Measurements from ENCODE around the gene MADCAM1.
"Not testable (repeated sequence)": the region's sequence is repeated elsewhere in the genome, so short reads cannot be mapped to it uniquely, and the experiment has no call there.

The MADCAM1 gene

DNA sequence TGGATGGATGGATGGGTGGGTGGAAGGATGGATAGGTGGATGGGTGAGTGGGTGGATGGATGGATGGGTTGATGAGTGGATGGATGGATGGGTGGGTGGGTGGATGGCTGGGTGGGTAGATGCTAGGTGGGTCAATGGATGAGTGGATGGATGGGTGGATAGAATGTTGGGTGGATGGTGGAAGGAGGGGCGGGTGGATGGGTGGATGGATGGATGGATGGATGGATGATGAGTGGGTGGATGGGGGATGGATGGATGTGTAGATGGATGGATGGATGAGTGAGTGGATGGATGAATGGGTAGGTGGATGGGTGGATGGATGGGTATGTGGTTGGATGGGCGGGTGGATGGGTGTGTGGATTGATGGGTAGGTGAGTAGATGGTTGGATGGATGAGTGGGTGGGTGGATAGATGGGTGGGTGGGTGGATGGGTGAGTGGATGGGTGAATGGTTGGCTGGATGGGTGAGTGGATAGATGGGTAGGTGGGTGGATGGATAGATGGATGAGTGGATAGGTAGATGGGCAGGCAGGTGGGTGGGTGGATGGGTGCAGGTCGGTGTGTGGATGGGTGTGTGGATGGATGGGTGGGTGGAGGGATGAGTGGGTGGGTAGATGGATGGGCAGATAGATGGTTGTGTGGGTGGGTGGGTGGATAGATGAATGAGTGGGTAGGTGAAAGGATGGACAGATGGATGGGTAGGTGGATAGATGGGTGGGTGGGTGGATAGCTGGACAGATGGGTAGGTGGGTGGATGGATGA lies 31.1 kb upstream of the MADCAM1 start:
- DNase-seq (ENCODE audit: low read depth), result no peak

DNA sequence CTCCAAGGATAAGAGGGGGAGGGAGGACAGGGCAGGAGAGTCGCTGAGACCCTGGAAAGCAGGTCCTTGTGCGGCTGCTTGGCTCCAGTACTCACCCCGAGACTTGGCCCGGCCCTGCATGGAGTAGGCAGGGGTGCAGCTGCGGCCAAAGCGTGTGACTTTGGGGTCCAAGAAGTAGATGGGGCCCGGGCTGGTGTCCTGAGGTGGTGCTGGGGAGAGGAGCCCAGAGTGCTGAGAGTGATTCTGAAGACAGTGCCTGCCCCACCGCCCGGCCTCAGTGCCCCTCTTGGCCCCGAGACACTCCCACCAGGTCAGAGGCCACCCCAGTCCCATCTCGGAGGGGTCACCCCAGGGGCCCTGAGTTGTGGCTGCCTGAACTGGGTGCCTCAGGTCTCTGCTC lies 28.7 kb upstream of the MADCAM1 start:
- DNase-seq (ENCODE audit: low read depth), result no peak

DNA sequence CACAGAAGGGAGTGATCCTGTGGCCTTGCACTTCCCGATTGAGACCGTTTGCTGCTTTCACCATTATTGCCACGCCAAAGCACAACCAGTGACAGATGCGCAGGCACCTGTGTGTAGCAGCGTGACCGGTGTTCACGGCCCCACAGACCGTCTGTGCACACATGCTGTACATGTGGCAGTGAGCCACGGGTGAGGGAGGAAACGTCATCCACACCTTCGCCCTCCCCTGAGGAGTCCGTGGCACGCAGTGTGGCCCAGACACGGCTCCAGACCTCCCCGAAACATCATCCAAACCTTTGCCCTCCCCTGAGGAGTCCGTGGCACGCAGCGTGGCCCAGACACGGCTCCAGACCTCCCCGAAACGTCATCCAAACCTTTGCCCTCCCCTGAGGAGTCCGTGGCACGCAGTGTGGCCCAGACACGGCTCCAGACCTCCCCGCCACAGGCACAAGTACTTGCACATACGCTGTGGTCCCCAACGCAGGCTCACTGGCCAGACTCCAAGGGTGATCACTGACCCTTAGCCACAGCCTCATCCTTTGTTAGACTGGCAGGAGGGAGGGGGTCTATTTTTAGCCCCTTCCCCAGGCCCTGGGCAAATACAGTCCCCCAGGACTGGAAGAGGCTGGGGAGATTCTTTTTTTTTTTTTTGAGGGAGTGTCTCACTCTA lies 27.6 kb upstream of the MADCAM1 start:
- DNase-seq (ENCODE audit: low read depth), result no peak

DNA sequence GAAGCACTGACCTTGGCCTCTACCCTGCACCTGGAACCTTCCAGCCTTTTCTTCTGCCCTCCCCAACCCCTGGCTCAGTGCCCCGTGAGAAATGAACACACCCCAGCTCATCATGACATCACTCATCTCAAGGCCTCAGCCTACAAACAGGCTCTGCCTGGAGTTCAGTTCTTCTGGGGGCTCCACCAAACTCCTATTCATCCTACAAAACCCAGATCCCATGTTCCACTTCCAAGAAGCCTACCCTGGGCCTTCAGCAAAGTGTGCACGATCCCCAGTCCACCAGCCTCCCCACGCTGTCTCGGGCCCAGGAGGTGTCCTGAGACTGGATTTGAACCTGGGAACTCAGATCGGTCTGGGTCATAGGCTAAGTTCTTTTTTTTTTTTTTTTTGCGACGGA lies 26.5 kb upstream of the MADCAM1 start:
- DNase-seq (ENCODE audit: low read depth), result no peak

DNA sequence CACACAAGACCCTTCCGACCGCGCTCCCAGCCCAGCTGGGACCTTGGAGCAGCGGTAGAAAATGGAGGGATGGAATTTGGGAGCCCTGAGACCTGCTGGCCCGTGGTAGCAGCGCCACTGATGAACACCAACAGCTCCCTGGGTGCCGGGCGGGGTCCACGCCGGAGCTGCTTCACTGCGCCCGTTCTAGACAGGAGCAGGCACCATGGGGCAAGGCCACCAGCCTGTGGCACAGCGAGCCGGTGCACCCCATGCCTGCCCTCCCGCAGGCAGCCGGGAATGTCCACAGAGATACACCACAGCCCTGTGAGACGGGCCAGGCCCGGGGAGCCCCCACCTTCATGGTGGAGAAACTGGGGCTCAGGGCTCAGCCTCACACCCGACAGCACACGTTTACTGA lies 25.6 kb upstream of the MADCAM1 start:
- DNase-seq (ENCODE audit: low read depth), result no peak

DNA sequence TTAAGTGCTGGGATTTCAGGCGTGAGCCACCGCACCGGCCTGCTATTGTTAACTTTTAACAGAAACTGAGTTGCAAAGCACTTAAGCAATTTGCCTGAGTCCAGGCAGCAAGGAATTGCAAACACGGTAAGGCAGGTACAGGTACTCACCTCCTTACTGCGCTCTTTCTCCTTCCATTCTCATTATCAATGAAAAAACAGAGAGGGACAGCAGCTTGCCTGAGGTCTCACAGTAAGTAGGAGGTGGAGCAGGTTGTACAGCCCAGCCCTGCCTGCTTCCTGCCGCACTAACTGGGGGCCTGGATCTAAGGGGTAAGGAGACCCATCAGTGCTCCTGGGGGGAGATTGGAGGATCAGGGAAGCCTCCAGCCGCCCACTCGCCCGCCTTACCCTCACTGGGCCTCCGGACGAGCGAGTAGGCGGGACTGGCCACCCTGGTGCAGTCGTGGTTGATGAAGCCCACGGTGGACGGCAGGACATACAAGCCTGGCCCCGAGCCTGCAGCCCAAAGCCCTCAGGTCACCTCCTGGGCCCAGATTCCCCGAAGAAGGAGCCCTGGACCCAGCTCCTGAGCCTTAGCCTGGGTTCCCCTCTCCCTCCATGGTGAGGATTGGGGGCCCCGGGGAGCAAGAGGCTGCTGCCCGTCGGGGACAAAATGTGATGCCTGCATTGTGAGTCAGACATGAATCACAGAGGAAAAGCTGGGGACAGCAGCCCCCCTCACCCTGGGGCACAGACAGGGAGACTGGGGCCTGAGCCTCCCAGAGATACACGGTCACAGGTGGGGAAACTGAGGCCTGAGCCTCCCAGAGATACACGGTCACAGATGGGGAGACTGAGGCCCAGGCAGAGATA lies 24.1 kb upstream of the MADCAM1 start:
- no peak for DNase-seq (ENCODE audit: low read depth)

DNA sequence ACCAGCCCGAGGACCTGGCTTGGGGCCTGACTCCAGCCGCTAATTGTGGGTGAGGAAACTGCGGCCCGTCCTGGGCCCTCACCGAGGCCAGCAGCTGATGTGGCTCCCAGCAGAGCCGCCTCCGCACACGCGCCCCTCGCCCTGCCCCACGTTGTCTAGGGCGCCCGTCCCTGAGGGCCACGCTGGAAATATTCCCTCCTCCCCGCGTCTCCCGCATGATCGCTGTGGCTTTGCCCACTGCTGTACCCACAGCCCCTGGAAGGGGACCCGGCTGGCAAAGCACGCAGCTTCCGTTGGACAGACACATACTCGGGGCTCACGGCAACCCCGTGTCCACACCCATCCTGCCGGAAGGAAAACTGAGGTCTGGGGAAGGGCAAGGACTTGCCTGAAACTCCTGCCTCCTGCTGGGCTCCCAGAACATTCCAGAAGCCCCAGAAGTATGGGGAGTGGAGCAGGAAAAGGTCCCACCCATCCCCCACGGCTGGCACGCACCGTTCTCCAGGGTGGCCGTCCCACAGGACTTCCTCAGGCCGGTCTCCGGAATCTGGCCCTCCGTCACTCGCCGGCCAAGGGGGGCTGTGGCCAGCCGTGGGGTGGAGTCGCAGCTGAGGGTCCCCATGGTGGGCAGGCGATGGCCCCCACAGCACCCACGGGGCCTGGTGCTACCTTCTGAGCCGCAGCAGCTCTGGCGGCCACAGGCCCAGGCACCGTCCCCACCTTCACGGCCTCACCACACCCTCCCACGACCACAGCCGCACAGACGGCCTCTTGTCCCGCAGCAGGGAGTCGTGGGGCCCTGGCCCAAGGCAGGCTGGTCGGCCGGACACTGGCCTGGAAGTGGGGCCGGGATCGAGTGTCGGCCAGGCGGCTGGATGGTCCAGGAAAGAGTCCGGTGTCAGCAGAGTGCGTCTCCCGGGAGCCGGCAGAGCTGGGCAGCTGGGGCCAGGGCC lies 21.9 kb upstream of the MADCAM1 start:
- DNase-seq (ENCODE audit: low read depth), result no peak

DNA sequence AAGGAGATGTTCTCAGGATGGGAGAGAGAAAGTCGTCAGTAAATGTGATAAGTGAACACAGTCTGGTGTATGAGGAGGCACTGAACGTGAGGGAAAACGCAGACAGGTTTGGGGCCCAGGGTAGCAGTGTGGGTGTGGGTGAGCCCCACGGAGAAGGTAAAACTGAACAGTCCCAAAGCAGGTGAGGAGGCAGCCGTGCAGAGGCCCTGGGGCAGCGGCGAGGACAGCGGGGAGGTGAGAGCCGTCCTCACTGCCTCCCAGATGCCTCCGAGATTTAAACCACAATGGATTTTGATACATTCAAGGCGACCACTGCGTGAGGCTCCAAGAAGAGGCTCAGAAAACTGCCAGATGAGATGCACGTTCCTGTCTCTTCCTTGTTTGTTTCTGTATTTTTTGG lies 20.9 kb upstream of the MADCAM1 start:
- no peak for DNase-seq (ENCODE audit: low read depth)

DNA sequence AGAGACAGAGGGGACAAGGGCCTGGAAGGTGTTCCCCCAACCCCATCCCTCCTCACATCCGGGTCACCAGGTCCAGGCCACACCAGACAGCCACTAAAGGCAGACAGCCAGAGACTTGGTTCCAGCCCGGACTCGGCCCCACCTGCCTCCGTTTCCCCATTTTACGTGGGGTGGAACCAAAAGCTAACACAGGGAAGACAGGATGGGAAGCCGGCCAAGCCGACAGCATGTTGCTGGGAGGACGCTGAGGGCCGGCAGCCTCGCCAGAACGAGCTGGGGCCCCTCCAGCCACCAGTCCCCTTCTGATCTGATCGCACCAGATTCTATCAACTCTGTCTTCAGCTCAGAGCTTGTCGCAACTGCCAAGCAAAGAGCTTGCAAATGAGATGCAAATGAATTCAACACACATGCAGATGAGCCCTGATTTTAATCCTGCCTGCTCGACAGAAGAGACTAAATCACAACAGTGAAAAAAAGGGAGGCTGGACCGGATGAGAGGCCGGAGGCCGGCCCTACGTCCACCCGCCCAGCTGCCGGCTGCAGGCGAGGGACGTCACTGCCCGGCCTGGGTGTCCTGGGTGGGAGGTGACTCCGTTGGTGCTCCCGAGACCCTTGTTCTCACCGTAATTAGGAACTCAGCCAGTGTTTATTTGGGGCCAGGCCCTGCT lies 17.9 kb upstream of the MADCAM1 start:
- no peak for DNase-seq (ENCODE audit: low read depth)

DNA sequence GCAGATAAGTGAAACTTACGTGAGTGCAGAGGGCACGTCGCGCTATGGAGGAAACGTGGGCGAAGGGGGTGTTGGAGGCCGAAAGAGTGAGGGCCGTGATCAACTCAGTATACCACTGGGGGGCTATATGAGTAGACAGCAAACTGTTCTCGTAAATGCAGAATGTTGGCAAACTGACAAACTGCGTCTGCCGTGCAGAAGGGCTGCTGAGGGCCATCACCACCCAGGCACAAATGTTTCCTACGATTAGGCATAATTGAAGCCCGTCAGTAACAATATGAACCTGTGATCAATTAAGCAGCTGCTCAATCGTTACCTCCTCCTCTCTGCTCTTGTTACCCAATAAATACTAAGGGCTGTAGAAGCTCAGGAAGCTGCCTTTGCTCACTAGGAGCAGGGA lies 17.3 kb upstream of the MADCAM1 start:
- DNase-seq (ENCODE audit: low read depth), result no peak

DNA sequence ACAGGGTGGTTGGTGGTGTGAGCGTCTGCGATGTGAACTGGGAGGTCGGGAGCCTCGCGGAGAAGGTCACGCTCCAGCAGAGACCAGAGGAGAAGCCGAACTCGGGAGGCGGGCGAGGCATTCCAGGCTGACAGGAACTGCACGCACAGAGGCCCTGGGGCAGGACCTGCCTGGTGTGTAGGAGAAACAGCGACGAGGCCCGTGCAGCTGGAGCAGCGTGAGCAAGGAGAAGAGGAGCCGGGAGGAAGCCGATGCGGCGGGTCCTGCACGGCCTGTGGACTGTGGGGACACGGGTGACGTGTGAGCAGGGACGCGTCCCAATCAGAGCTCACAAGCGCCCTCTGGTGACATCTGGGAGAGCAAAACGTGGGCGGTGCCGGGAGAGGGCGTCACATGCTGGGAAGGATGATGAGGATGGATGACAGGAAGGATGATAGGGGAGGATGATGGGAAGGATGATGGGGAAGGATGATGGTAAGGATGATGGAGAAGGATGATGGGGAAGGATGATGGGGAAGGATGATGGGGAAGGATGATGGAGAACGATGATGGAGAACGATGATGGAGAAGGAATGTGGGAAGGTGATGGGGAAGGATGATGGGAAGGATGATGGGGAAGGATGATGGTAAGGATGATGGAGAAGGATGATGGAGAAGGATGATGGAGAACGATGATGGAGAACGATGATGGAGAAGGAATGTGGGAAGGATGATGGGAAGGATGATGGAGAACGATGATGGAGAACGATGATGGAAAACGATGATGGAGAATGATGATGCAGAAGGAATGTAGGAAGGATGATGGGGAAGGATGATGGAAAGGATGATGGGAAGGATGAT lies 16.1 kb upstream of the MADCAM1 start:
- DNase-seq (ENCODE audit: low read depth), result no peak

DNA sequence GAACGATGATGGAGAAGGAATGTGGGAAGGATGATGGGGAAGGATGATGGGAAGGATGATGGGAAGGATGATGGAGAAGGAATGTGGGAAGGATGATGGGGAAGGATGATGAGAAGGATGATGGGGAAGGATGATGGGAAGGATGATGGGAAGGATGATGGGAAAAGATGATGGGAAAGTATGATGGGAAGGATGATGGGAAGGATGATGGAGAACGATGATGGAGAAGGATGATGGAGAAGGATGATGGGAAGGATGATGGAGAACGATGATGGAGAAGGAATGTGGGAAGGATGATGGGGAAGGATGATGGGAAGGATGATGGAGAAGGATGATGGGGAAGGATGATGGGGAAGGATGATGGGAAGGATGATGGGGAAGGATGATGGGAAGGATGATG lies 15.2 kb upstream of the MADCAM1 start:
- not testable (repeated sequence) for DNase-seq (ENCODE audit: low read depth)

DNA sequence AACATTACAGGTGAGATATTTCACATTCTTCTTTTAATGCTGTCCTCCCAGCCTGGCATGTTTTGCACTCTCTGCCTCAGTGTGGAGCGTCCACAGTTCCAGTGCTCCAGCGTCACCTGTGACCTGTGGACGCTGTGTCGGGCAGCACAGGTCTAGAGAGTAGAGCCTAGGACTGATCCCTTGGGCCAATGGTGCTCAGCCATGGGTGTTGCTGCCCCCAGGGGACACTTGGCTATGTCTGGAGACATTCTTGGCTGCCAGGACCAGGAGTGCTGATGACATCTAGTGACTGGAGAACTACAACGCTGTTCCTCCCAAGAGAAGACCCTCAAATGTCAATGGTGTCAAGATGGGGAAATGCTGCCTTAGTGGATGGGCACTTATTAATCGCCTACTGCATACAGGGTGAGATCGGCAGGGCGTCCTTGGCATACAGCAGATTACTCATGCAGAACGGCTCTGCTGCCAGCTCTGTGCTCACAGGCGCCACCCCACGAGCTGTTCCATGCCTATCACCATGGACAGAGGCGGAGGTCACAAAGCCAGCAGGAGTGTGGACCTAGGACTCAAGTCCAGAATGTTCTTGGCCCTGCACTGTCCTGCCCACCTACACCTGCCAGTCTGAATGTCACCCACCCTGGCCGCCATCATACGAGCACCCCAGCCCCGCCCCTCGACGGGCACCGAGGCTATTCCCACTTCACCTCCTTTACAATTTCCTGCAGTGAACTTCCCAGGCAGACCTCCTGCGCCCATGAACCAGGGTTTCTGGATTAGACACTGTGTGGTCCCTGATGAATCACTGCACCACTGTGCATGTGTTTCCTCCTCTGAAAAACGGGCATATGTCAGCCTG lies 13.9 kb upstream of the MADCAM1 start:
- no peak for DNase-seq (ENCODE audit: low read depth)

DNA sequence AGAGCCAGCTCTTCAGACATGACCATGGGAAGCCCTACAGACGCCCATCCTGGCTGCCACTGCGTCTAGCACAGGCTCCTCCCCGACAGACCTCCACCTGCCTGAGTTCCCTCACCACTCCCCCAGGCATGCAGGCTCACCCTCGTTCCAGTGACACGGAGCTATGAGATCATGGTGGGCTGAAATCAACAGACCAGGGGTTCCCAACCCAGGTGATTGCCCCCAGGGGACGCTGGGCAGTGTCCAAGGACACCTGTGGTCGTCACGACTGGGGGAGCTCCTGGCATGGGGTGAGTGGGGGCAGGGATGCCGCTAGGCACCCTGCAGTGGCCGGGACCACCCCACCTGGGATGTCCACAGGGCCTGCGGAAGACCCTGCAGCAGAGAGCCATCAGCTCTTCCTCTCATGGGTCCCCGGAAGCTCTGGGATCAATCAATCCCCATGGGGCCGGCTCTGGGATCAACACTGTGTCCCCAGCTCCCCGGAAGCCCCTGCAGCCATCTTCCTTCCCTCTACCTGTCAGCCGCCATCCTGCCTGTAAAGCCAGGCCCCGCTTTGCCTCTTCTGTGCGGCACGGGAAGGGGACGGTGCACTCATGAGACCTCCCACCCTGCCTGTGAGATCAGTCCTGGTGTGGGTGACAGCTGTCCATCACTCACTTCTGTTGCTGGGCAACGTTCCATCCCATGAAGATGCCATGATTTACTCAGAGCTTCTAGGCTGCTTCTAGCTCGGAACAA lies 12.8 kb upstream of the MADCAM1 start:
- DNase-seq (ENCODE audit: low read depth), result no peak

DNA sequence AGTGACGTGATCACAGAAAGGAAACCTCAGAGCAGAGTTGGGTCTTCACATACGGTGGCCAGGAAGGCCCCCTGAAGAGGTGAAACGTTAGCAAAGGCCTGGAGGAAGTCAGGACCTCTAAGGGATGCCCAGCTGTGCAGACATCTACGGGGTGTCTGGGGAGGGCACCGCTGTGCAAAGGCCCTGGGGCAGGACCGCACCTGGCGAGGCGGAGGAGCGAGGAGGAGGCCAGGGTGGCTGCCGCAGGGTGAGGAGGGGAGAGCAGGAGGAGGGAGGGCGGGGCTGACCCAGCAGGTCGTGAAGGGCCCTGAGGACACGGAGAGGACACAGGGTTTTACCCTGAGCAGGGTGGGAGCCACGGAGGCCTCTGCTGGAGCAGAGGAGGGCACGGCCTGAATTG lies 11.8 kb upstream of the MADCAM1 start:
- no peak for DNase-seq (ENCODE audit: low read depth)

DNA sequence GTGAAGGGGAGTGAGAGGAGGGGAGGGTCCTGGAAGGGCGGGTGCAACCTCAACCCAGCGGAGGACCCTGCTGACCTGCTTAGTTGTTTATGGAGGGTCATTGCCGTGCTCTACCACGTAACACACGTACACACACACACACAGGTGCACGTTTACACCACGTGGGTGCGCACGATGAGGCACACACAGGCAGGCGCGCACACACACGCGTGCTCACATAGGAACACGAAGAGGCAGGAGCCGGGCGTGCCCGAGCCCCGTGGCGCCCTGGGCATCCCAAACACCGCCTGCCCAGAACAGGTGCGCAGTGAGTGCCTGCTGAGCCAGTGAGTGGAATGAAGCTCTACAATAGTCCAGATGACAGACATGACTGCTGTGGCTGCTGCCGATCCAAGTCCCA lies 11.2 kb upstream of the MADCAM1 start:
- no peak for DNase-seq (ENCODE audit: low read depth)

DNA sequence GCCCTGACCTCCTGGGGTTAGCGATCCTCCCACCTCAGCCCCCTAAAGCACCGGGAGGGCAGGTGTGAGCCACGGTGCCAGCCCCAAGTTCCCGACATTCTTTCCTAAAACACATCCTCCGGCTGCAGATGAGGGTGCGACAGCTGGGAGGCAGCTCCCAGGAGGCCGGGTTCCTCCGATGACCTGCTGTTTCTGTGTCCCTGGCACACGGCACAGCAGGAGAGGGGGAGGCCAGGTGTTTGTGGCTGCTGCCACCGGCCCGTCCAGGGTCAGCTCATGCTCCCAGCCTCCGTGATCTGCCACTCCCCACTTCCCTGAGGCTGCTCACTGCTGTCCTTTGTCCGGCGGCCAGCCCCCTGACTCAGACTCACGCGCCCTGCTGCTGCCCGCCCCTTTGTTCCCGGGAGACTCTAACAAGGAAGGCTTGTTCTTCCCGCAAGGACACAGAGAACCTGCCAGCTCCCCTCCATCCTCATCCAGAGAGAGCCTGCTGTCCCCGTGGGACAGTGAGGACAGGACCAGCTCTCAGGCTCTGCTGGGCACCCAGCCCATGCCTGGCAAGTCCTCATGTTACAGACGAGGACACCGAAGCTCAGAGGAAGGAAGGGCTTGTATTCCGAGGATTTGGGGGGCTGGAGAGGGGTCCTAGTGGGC lies 10.6 kb upstream of the MADCAM1 start:
- DNase-seq (ENCODE audit: low read depth), result no peak
